Measurements from ENCODE around the gene GYS1.
"Not testable (repeated sequence)": the region's sequence is repeated elsewhere in the genome, so short reads cannot be mapped to it uniquely, and the experiment has no call there.

Gene GYS1

DNA sequence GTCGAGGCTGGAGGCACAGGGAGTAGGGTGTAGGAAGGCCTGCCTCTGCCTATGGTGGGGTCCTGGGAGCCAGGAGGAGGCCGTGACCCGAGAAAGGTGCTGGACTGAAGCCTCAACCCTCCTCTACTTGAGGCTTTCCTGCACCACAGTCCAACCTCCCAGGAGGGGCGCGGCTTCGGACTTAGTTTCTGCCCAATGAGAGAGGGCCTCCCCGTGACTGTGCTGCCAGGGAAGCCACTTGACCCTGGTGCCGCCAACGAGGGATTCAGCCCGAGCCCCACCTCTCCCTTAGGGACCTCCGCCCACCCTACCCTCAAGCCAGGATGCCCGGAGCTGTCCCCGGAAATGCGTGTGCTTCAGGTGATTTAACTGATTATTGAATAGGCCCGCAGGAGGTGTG lies 31.1 kb upstream of the GYS1 start, which contains the start of gene CGB3:
CGB3 (minus strand) TSS at position 101 of the 400 bp plus-strand sequence. CDS start 362 bp downstream, outside the sequence.
- H3K4me3 ChIP-seq (ENCODE audit: low read length); H3K36me3 ChIP-seq (ENCODE audit: insufficient read depth, low read length); H3K4me1 ChIP-seq (ENCODE audit: insufficient read depth, low read length); H3K27me3 ChIP-seq (ENCODE audit: insufficient read depth, low read length); H3K9me3 ChIP-seq (ENCODE audit: low read length); H2AFZ ChIP-seq (ENCODE audit: low read depth, low read length): not testable (repeated sequence)

DNA sequence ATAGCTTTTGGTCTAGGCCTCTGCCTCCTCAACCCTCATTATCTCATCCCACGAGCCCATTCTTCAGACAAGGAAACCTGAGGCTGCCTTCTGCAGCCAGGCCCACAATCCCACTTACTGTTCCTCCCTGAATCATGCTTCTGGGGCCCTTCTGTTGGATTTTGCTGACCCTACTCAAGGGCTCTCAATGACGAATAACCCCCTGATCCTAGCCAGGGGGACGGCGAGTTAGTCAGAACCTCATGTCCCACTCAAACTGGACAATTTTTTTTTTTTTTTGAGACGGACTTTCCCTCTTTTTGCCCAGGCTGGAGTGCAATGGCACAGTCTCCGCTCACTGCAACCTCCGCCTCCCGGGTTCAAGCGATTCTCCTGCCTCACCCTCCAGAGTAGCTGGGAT lies 29.0 kb upstream of the GYS1 start:
- Histone ChIP-seq H3K27me3 (ENCODE audit: insufficient read depth, low read length) (no peaks in the 10 kb centered on the region), H3K9me3 (ENCODE audit: low read length) (peaks cover 9% of the 10 kb centered on the region), H2AFZ (ENCODE audit: low read depth, low read length) (no peak overlapping the region), H3K4me3 (ENCODE audit: low read length) (no peak overlapping the region), H3K4me1 (ENCODE audit: insufficient read depth, low read length) (peaks cover 3% of the 10 kb centered on the region), H3K36me3 (ENCODE audit: insufficient read depth, low read length) (peaks cover 2% of the 10 kb centered on the region)

DNA sequence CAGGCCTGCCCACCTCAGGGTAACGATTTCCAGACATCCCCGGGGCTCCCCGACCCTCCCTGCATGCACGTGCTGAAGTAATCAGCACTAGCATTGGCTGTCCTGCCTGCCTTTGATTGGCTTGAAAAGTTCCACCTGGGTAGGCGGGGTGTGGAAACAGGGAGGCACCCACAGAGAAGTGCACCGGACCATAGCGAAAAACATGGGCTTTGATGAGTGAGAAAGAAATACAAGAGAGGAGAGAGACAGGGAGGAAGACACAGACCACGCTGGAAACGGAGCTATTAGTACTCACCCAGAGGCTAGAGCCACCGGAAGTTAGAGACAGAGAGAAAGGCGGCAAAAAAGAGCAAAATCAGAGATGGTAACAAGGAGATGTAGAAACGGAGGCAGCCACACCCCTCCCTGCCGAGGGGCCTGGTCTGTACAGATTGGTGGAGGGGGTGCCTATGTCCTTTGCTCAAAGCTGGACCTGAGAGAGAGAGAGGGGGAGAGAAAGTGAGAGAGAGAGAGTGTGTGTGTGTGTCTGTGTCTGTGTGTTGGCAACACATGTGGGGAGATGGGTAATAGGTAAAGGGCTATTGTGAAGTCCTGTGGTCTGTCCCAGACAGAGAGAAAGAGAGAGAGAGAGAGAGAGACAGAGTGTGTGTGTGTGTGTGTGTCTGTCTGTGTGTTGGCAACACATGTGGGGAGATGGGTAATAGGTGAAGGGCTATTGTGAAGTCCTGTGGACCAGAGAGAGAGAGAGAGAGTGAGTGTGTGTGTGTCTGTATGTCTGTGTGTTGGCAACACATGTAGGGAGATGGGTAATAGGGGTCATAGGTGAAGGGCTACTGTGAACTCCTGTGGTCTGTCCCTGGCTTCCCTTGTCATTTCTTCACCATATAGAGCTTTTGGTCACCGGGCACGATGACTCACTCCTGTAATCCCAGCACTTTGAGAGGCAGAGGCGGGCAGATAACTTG lies 28.1 kb upstream of the GYS1 start:
- Histone ChIP-seq H3K4me3 (ENCODE audit: low read length) (no peak overlapping the region), H2AFZ (ENCODE audit: low read depth, low read length) (no peak overlapping the region), H3K36me3 (ENCODE audit: insufficient read depth, low read length) (peaks cover 9% of the 10 kb centered on the region), H3K9me3 (ENCODE audit: low read length) (peaks cover 11% of the 10 kb centered on the region), H3K27me3 (ENCODE audit: insufficient read depth, low read length) (no peaks in the 10 kb centered on the region), H3K4me1 (ENCODE audit: insufficient read depth, low read length) (peaks cover 3% of the 10 kb centered on the region)

DNA sequence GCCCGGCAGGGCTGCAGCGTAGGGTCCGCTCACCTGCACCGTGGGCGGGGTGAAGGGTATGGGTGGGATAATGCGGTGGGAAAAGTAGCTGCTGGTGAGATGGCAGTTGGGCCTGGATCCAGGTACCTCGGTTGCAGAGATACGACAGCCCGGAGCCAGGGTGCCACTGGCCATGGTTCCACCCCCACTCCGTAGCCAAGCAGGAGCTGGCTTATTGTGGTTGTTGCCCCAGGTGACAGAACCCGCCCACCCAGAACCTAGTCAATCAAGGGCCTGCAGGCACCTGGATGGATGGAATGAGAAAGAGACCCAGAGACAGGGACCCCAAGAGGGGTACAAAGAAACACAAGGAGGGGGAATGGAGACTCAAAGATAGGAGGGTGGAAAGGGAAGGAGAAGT lies 27.2 kb upstream of the GYS1 start:
- Histone ChIP-seq H3K9me3 (ENCODE audit: low read length) (peaks cover 16% of the 10 kb centered on the region), H2AFZ (ENCODE audit: low read depth, low read length) (no peak overlapping the region), H3K4me1 (ENCODE audit: insufficient read depth, low read length) (peaks cover 3% of the 10 kb centered on the region), H3K27me3 (ENCODE audit: insufficient read depth, low read length) (no peaks in the 10 kb centered on the region), H3K36me3 (ENCODE audit: insufficient read depth, low read length) (peaks cover 18% of the 10 kb centered on the region), H3K4me3 (ENCODE audit: low read length) (no peak overlapping the region)

DNA sequence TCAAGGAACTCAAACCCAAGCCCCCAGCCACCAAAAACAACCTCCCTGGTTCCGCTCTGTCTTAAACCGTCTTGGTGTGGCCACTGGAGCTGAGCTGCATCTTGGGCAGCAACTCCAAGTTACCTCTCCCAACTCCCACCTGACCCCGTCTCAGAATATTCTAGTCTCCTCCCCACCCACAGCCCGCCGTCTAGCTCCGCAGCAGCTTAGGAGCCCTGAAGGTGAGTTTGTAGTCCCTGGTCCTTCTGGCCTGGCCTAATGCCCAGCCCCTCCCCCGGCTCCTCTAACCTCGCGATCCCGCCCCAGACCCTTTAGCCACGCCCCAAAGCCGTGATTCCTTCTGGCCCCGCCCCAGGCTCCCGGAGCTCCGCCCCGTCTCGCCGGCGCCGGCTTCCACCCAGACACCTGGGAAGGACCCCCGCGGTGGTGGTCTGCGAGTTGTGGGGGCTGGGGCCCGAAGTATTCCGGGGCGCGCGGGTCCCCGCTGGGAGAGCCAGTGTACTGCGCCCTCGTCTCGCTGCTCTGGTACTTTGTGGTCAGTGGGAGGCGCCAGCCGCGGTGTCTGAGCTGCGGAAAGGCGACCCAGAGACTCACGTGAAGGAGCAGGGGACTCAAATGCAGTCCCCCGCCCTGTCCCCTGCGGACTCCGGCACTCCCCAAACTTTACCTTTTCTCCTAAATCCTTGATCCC lies 26.3 kb upstream of the GYS1 start:
- Histone ChIP-seq H3K27me3 (ENCODE audit: insufficient read depth, low read length) (no peaks in the 10 kb centered on the region), H3K36me3 (ENCODE audit: insufficient read depth, low read length) (peaks cover 27% of the 10 kb centered on the region), H3K4me3 (ENCODE audit: low read length) (no peak overlapping the region)

DNA sequence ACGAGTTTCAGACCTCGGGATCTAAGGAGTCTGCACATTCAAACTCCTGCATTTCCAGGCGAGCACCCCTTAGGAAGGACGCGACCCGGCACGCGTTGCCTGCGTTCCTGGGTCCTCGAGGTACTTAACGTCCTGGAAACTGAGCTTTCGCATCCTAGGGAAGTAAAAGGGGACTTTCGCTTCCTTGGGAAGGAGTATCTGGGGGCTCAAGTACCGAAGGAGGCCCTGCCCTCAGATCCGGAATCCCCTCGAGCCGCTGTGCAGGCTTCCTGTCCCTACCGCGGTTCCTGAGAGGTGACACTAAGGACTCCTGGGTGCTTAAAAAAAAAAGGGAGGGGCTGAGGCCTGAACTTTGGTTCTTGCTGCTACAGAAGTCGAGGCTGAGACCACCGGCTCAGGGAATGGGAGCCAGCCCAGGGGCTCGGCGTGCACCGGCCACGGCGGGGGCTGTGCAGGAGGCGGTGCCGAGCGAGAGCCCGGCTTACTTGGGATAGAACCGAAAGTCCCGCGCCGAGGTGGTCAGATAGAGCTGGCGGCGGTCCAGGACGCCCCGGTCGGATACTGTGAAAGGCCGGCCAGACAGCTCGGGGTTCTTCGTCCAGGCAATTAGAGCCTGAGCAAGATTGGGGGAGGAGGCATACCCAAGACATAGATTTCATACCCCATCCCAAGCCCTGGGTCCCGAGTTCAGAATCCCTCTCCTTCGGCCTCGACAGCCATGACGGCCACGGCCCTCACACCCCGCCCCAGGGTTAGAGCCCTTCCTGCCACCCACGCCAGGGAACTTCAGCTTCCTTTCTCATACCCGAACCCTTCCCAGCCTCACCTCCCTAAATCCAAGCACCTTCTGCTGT lies 25.5 kb upstream of the GYS1 start:
- not testable (repeated sequence) for H2AFZ ChIP-seq (ENCODE audit: low read depth, low read length); H3K4me1 ChIP-seq (ENCODE audit: insufficient read depth, low read length); H3K27me3 ChIP-seq (ENCODE audit: insufficient read depth, low read length); H3K4me3 ChIP-seq (ENCODE audit: low read length)
- Histone ChIP-seq H3K9me3 (ENCODE audit: low read length) (peaks cover 16% of the 10 kb centered on the region), H3K36me3 (ENCODE audit: insufficient read depth, low read length) (peaks cover 34% of the 10 kb centered on the region)

More for the DNA sequence above, 26.3 kb upstream of the GYS1 start:
- Histone ChIP-seq H3K4me1 (ENCODE audit: insufficient read depth, low read length) (peaks cover 3% of the 10 kb centered on the region), H2AFZ (ENCODE audit: low read depth, low read length) (no peak overlapping the region), H3K9me3 (ENCODE audit: low read length) (peaks cover 16% of the 10 kb centered on the region)

DNA sequence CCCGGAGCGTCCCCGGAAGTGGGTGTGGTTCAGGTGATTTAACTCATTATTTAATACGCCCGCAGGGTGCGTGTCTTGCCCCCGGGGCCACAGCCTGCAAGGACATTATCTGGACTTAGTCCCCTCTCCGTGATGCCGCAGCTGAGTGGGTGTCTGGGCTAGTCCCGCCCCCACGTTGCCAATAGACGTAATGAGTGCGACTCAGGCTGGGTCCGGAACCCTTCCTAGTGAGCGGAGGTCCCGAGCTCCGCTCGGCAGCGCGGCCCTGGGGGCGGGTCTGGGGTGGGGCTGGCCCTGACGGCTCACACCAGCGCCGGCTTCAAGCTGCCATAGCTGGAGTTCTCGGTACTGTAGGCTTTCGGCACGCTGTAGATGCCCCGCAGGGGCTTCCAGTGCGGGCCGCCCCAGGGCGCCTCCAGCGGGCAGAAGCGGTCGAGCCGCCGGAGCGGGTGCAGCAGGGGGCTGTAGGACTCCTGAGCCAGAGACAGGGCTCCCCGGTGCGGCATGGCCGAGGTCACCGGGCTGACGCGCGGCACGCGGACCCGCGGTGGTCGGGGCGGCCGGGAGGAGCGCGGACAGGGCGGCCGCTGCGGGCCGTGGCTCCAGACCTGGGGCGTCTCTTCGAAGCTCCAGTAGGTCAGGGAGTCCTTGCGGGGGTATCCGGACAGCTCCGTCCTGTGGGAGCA lies 24.7 kb upstream of the GYS1 start:
- Histone ChIP-seq H3K4me3 (ENCODE audit: low read length) (no peak overlapping the region), H3K36me3 (ENCODE audit: insufficient read depth, low read length) (peaks cover 34% of the 10 kb centered on the region), H3K9me3 (ENCODE audit: low read length) (peaks cover 16% of the 10 kb centered on the region), H3K4me1 (ENCODE audit: insufficient read depth, low read length) (peaks cover 3% of the 10 kb centered on the region), H2AFZ (ENCODE audit: low read depth, low read length) (no peak overlapping the region), H3K27me3 (ENCODE audit: insufficient read depth, low read length) (no peaks in the 10 kb centered on the region)

DNA sequence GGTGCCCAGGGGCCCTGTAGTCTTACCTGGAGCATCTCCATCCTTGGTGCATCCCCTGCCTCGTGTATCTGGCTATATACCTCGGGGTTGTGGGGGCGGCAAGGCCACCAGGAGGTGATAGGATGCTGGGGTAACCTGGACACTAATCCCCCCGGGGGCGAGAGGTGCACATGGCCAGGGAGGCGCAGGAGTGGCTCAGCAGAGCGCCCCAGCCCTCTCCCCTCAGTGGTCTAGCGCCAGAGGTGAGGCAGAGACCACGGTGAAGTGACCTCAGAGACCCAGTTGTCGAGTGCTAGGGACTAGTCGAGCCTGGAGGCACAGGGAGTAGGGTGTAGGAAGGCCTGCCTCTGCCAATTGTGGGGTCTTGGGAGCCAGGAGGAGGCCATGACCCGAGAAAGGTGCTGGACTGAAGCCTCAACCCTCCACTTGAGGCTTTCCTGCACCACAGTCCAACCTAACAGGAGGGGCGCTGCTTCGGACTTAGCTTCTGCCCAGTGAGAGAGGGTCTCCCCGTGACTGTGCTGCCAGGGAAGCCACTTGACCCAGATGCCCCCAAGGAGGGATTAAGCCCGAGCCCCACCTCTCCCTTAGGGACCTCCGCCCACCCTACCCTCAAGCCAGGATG lies 24.0 kb upstream of the GYS1 start, which contains the start of gene LHB:
LHB (minus strand) TSS at position 51 of the 625 bp plus-strand sequence; CDS start at position 41, 10 bp downstream.
- peaks cover 3% of the 10 kb centered on the region for H3K4me1 ChIP-seq (ENCODE audit: insufficient read depth, low read length)
- H3K27me3 ChIP-seq (ENCODE audit: insufficient read depth, low read length), result no peaks in the 10 kb centered on the region
- no peak within 1 kb of the TSS for H2AFZ ChIP-seq (ENCODE audit: low read depth, low read length)
- H3K4me3 ChIP-seq (ENCODE audit: low read length), result no peak within 1 kb of the TSS
- peaks cover 40% of the 10 kb centered on the region for H3K36me3 ChIP-seq (ENCODE audit: insufficient read depth, low read length)
- peaks cover 16% of the 10 kb centered on the region for H3K9me3 ChIP-seq (ENCODE audit: low read length)

DNA sequence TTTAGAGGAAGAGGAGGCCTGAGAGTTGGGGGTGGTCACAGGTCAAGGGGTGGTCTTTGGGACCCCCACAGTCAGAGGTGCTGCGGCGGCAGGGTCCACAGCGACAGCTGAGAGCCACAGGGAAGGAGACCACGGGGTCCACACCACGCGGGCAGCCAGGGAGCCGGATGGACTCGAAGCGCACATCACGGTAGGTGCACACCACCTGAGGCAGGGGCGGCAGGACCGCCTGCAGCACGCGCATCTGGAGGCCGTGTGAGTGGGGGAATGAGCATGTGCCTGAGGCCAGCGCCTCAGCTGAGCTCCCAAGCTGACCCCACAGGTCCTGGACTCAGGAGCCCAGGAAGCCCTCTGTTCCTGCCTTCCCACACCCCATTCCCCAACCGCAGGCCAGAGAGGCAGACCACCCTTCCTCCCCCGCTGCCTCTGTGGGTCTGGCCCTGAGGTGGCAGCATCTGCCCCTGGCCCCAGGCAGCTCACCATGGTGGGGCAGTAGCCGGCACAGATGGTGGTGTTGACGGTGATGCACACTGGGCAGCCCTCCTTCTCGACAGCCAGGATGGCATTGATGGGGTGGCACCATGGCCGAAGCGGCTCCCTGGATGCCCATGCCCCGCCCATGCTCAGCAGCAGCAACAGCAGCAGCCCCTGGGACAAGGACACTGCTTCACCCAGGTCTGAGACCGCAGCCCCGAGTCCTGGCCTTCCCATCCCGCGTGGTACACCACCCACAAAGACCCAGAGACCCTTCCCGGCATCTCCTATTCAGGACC lies 23.1 kb upstream of the GYS1 start:
- Histone ChIP-seq H3K36me3 (ENCODE audit: insufficient read depth, low read length) (peaks cover 48% of the 10 kb centered on the region), H3K27me3 (ENCODE audit: insufficient read depth, low read length) (no peaks in the 10 kb centered on the region), H2AFZ (ENCODE audit: low read depth, low read length) (no peak overlapping the region), H3K9me3 (ENCODE audit: low read length) (peaks cover 16% of the 10 kb centered on the region), H3K4me3 (ENCODE audit: low read length) (no peak overlapping the region), H3K4me1 (ENCODE audit: insufficient read depth, low read length) (peaks cover 3% of the 10 kb centered on the region)

DNA sequence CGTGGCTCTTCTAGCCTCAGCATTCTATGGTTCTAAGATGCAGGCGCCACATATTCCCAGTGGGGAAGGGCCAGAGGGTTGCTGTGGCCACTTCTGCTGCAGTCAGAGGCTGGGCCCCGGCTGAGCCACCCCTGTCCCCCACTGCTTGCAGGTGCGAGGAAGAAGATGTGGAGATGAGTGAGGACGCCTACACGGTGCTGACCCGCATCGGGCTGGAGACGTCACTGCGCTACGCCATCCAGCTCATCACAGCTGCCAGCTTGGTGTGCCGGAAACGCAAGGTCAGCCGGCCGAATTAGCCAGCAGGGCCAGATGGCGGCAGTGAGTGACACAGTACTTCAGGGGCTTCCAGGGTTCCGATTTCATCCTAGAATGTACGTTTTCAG lies 21.8 kb upstream of the GYS1 start:
- peaks cover 16% of the 10 kb centered on the region for H3K9me3 ChIP-seq (ENCODE audit: low read length)
- no peak overlapping the region for H2AFZ ChIP-seq (ENCODE audit: low read depth, low read length)
- H3K4me1 ChIP-seq (ENCODE audit: insufficient read depth, low read length), result no peaks in the 10 kb centered on the region
- H3K27me3 ChIP-seq (ENCODE audit: insufficient read depth, low read length), result no peaks in the 10 kb centered on the region
- no peak overlapping the region for H3K4me3 ChIP-seq (ENCODE audit: low read length)
- peaks cover 61% of the 10 kb centered on the region for H3K36me3 ChIP-seq (ENCODE audit: insufficient read depth, low read length)

DNA sequence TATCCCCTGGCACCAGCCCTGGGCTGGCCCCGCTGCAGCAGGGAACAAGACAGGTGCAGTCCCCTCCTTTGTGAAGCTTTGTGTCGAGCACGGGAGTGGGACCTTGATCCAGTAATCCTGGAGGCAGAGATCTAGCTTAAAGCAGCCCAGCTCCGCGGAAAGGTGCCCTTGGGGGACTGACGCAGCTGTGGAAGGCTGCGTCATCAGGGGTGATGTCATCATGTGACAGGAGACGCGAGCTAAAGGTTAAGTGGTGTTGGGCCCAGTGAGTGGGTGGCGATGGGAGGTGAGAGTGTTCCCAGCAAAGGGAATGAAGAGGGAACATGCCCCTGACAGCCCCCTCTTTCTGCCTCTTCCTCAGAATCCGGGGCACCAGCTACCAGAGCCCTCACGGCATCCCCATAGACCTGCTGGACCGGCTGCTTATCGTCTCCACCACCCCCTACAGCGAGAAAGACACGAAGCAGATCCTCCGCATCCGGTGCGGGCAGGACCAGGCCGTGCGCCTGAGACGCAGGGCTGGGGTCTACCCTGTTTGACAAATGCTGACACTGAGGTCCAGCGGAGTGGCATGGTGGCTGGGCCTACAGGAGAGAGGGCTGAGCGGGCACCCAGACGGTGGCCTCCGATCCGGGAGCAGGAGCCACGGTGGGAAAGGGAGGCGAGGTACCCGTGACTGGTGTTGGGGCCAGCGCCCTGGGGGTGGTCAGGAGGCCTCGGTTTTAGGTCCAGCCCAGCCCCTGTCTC lies 21.2 kb upstream of the GYS1 start:
- H3K36me3 ChIP-seq (ENCODE audit: insufficient read depth, low read length), result peaks cover 65% of the 10 kb centered on the region
- peaks cover 16% of the 10 kb centered on the region for H3K9me3 ChIP-seq (ENCODE audit: low read length)
- no peak overlapping the region for H2AFZ ChIP-seq (ENCODE audit: low read depth, low read length)
- no peaks in the 10 kb centered on the region for H3K27me3 ChIP-seq (ENCODE audit: insufficient read depth, low read length)
- no peak overlapping the region for H3K4me3 ChIP-seq (ENCODE audit: low read length)
- no peaks in the 10 kb centered on the region for H3K4me1 ChIP-seq (ENCODE audit: insufficient read depth, low read length)

Measured in neuron (in vitro differentiated cells).